HEK293 (cell line): Measurements from ENCODE around the gene SLC9A9.

Experiments used
- CTCF ChIA-PET: fragments of 350-600 bp; formaldehyde crosslinking; extraction: SDS; loops from one replicate; lab custom pipeline; 2021; ENCODE audit warnings: antibody characterized with exemption; lab: Yijun Ruan, JAX
- POLR2A ChIA-PET: fragments of 300-600 bp; formaldehyde crosslinking; extraction: SDS; loops from one replicate; lab custom pipeline; 2020; ENCODE audit warnings: antibody characterized with exemption, inconsistent platforms; lab: Yijun Ruan, JAX
- H3K27ac ChIP-seq: fragments of 200-500 bp; sonication (Bioruptor generic); 2 replicates; pipeline ENCODE4 v1.5.1; 2014; ENCODE audit warnings: low read depth, low read length, control low read depth, inconsistent platforms; ENCODE audit errors: extremely low read depth
- H3K36me3 ChIP-seq, 2 experiments: fragments of 200-500 bp in 1 of 2; sonication (Bioruptor generic) in 1 of 2; 1 replicate in 1 of 2; 2 replicates in 1 of 2; pipeline ENCODE4 v1.5.1; 2014 to 2017; ENCODE audit warnings: inconsistent platforms in 2 of 2, low read length in 2 of 2; ENCODE audit not compliant: control insufficient read depth in 2 of 2, insufficient read depth in 1 of 2
- H3K4me1 ChIP-seq: fragments of 200-500 bp; sonication (Bioruptor generic); 2 replicates; pipeline ENCODE4 v1.5.1; 2014; ENCODE audit warnings: mild to moderate bottlenecking, low read length, inconsistent platforms; ENCODE audit not compliant: control insufficient read depth, insufficient read depth
- H3K4me3 ChIP-seq: 2 replicates; pipeline ENCODE4 v1.5.1; 2011; ENCODE audit warnings: low read depth, mild to moderate bottlenecking, control low read depth, low read length, moderate library complexity
- H3K9me3 ChIP-seq: fragments of 200-500 bp; sonication (Bioruptor generic); 2 replicates; pipeline ENCODE4 v1.5.1; 2014; ENCODE audit warnings: low read depth, low read length, inconsistent platforms; ENCODE audit not compliant: control insufficient read depth, insufficient read depth
- HOXD13 ChIP-seq: sonication (generic); formaldehyde crosslinking; IDR thresholded peaks from 2 replicates; pipeline ENCODE4 v1.8.0; 2022; ENCODE audit warnings: missing genetic modification reagents, borderline replicate concordance
- KLF10 ChIP-seq: fragments of 450-650 bp; IDR thresholded peaks from 2 replicates; pipeline ENCODE4 v1.5.1; 2018; ENCODE audit warnings: missing biosample characterization, mild to moderate bottlenecking, missing genetic modification characterization
- RBAK ChIP-seq: fragments of 450-650 bp; formaldehyde crosslinking; IDR thresholded peaks from 2 replicates; pipeline ENCODE4 v1.5.1; 2016; ENCODE audit warnings: missing biosample characterization, missing genetic modification characterization
- SCRT2 ChIP-seq: fragments of 450-650 bp; formaldehyde crosslinking; IDR thresholded peaks from 2 replicates; pipeline ENCODE4 v1.5.1; 2016; ENCODE audit warnings: missing biosample characterization, missing genetic modification characterization
- SP7 ChIP-seq: fragments of 450-650 bp; formaldehyde crosslinking; IDR thresholded peaks from 2 replicates; pipeline ENCODE4 v1.5.1; 2016; ENCODE audit warnings: missing biosample characterization, missing genetic modification characterization
- ZBTB1 ChIP-seq: fragments of 450-650 bp; formaldehyde crosslinking; IDR thresholded peaks from 2 replicates; pipeline ENCODE4 v1.5.1; 2016; ENCODE audit warnings: missing biosample characterization, missing genetic modification characterization
- ZBTB17 ChIP-seq: fragments of 450-650 bp; formaldehyde crosslinking; IDR thresholded peaks from 2 replicates; pipeline ENCODE4 v1.5.1; 2016; ENCODE audit warnings: missing biosample characterization, missing genetic modification characterization
- ZFP69B ChIP-seq: fragments of 450-650 bp; formaldehyde crosslinking; IDR thresholded peaks from 2 replicates; pipeline ENCODE4 v1.5.1; 2016; ENCODE audit warnings: missing biosample characterization, missing genetic modification characterization
- ZIC2 ChIP-seq: fragments of 450-650 bp; formaldehyde crosslinking; IDR thresholded peaks from 2 replicates; pipeline ENCODE4 v1.5.1; 2016; ENCODE audit warnings: missing biosample characterization, missing genetic modification characterization
- ZNF112 ChIP-seq: fragments of 450-650 bp; formaldehyde crosslinking; IDR thresholded peaks from 2 replicates; pipeline ENCODE4 v1.5.0; 2017; ENCODE audit warnings: missing biosample characterization, missing genetic modification characterization
- ZNF140 ChIP-seq: fragments of 450-650 bp; formaldehyde crosslinking; IDR thresholded peaks from 2 replicates; pipeline ENCODE4 v1.5.1; 2016; ENCODE audit warnings: missing biosample characterization, missing genetic modification characterization
- ZNF155 ChIP-seq: fragments of 450-650 bp; formaldehyde crosslinking; IDR thresholded peaks from 2 replicates; pipeline ENCODE4 v1.5.1; 2016; ENCODE audit warnings: missing biosample characterization, missing genetic modification characterization
- ZNF202 ChIP-seq: fragments of 450-650 bp; formaldehyde crosslinking; IDR thresholded peaks from 2 replicates; pipeline ENCODE4 v1.5.1; 2016; ENCODE audit warnings: missing biosample characterization, missing genetic modification characterization, borderline replicate concordance
- ZNF266 ChIP-seq: fragments of 450-650 bp; formaldehyde crosslinking; IDR thresholded peaks from 2 replicates; pipeline ENCODE4 v1.5.1; 2016; ENCODE audit warnings: missing biosample characterization, missing genetic modification characterization, low read depth
- ZNF335 ChIP-seq: fragments of 450-650 bp; formaldehyde crosslinking; conservative IDR thresholded peaks from 2 replicates; pipeline ENCODE4 v1.5.1; 2016; ENCODE audit warnings: missing biosample characterization, missing genetic modification characterization
- ZNF354C ChIP-seq: fragments of 450-650 bp; formaldehyde crosslinking; IDR thresholded peaks from 2 replicates; pipeline ENCODE4 v1.5.1; 2016; ENCODE audit warnings: missing biosample characterization, missing genetic modification characterization, low read depth, borderline replicate concordance
- ZNF404 ChIP-seq: fragments of 450-650 bp; formaldehyde crosslinking; IDR thresholded peaks from 2 replicates; pipeline ENCODE4 v1.5.1; 2017; ENCODE audit warnings: missing biosample characterization, missing genetic modification characterization
- ZNF423 ChIP-seq: fragments of 450-650 bp; formaldehyde crosslinking; IDR thresholded peaks from 2 replicates; pipeline ENCODE4 v1.5.1; 2016; ENCODE audit warnings: missing biosample characterization, missing genetic modification characterization
- ZNF629 ChIP-seq: fragments of 450-650 bp; formaldehyde crosslinking; IDR thresholded peaks from 2 replicates; pipeline ENCODE4 v1.5.1; 2017; ENCODE audit warnings: missing biosample characterization, missing genetic modification characterization
- ZNF654 ChIP-seq: fragments of 450-650 bp; formaldehyde crosslinking; IDR thresholded peaks from 2 replicates; pipeline ENCODE4 v1.5.1; 2016; ENCODE audit warnings: low read depth, missing biosample characterization, missing genetic modification characterization
- ZNF677 ChIP-seq: fragments of 450-650 bp; IDR thresholded peaks from 2 replicates; pipeline ENCODE4 v1.5.0; 2018; ENCODE audit warnings: missing biosample characterization, mild to moderate bottlenecking, missing genetic modification characterization, moderate library complexity
- ZNF768 ChIP-seq: fragments of 450-650 bp; formaldehyde crosslinking; IDR thresholded peaks from 2 replicates; pipeline ENCODE4 v1.5.1; 2018; ENCODE audit warnings: missing biosample characterization, mild to moderate bottlenecking, missing genetic modification characterization
- ZNF792 ChIP-seq: fragments of 450-650 bp; formaldehyde crosslinking; IDR thresholded peaks from 2 replicates; pipeline ENCODE4 v1.5.1; 2016; ENCODE audit warnings: missing biosample characterization, missing genetic modification characterization
- TF ChIP-seq, protein P1 (sequence below): fragments of 450-650 bp; formaldehyde crosslinking; IDR thresholded peaks from 2 replicates; pipeline ENCODE4 v1.5.1; 2016; ENCODE audit warnings: missing biosample characterization, missing genetic modification characterization, low read depth
- TF ChIP-seq, protein P2 (sequence below): fragments of 450-650 bp; IDR thresholded peaks from 2 replicates; pipeline ENCODE4 v1.5.1; 2018; ENCODE audit warnings: missing biosample characterization, mild to moderate bottlenecking, missing genetic modification characterization
- TF ChIP-seq, protein P3 (sequence below): fragments of 450-650 bp; formaldehyde crosslinking; IDR thresholded peaks from 2 replicates; pipeline ENCODE4 v1.5.1; 2016; ENCODE audit warnings: missing biosample characterization, missing genetic modification characterization, low read depth
- TF ChIP-seq, protein P4 (sequence below): fragments of 450-650 bp; formaldehyde crosslinking; IDR thresholded peaks from 2 replicates; pipeline ENCODE4 v1.5.1; 2016; ENCODE audit warnings: missing biosample characterization, missing genetic modification characterization

SLC9A9 gene

DNA sequence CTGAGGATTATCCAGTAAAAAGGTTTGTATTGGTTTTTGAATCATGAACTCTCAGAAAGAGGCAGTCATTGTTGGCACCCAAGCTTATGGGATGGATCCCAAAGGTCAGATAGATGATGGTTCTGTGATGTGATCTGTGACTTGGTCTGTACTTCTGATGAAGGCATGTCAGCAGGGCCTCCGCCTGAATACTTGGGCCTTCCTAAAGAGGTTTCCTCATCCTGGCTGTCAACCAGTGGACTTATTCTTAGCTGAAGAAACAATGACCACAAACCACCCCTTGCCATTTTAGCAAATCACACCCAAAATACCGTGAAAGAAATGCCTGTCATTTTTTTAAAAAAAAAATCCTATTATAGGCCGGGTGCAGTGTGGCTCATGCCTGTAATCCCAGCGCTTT is 48.2 kb upstream of the SLC9A9 start (continued):
- TF ChIP-seq ZNF792 (tag by site-specific recombination) = no peak
- TF ChIP-seq, protein P1, sequence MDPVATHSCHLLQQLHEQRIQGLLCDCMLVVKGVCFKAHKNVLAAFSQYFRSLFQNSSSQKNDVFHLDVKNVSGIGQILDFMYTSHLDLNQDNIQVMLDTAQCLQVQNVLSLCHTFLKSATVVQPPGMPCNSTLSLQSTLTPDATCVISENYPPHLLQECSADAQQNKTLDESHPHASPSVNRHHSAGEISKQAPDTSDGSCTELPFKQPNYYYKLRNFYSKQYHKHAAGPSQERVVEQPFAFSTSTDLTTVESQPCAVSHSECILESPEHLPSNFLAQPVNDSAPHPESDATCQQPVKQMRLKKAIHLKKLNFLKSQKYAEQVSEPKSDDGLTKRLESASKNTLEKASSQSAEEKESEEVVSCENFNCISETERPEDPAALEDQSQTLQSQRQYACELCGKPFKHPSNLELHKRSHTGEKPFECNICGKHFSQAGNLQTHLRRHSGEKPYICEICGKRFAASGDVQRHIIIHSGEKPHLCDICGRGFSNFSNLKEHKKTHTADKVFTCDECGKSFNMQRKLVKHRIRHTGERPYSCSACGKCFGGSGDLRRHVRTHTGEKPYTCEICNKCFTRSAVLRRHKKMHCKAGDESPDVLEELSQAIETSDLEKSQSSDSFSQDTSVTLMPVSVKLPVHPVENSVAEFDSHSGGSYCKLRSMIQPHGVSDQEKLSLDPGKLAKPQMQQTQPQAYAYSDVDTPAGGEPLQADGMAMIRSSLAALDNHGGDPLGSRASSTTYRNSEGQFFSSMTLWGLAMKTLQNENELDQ (tag by site-specific recombination) = no peak
- TF ChIP-seq ZNF335 (tag by site-specific recombination) = no peak

DNA sequence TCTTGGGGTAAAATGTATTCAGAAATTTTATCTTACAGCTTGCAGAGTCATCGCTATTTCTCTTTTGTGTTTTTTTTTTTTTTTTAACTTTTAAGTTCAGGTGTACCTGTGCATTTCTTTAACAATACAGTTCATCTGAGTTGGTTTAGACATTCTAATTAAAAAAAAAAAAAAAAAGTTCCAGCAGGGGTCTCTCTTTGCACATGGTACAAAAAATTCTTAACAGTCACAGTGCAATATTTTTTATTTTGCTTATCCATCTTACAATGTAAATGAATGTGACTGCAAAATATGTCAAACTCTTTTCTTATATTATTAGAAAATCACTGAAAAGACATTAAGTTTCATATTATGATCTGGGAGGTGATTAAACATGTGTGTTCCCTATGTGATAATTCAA is 47.5 kb upstream of the SLC9A9 start:
- ChIA-PET POLR2A (no interaction called here), CTCF (interaction anchor here (0.6 to 1.3 kb wide), 10 partner anchors 8 to 876 kb away, joined by 3 to 6 read pairs (median 4); no protein-coding TSS in a partner anchor)
- Histone ChIP-seq H3K36me3 (no peaks in the 10 kb centered on the region), H3K4me1 (no peaks in the 10 kb centered on the region), H3K27ac (no peak overlapping the region), H3K4me3 (no peak overlapping the region), H3K9me3 (no peaks in the 10 kb centered on the region)
- TF ChIP-seq, protein P2, sequence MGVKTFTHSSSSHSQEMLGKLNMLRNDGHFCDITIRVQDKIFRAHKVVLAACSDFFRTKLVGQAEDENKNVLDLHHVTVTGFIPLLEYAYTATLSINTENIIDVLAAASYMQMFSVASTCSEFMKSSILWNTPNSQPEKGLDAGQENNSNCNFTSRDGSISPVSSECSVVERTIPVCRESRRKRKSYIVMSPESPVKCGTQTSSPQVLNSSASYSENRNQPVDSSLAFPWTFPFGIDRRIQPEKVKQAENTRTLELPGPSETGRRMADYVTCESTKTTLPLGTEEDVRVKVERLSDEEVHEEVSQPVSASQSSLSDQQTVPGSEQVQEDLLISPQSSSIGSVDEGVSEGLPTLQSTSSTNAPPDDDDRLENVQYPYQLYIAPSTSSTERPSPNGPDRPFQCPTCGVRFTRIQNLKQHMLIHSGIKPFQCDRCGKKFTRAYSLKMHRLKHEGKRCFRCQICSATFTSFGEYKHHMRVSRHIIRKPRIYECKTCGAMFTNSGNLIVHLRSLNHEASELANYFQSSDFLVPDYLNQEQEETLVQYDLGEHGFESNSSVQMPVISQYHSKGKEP (tag by site-specific recombination) = no peak
- TF ChIP-seq ZIC2 (tag by site-specific recombination) (no peak), ZNF202 (tag by site-specific recombination) (no peak), SCRT2 (tag by site-specific recombination) (no peak; the same call in none of the 2 replicates), ZNF654 (tag by site-specific recombination) (peak; percentile 51)

DNA sequence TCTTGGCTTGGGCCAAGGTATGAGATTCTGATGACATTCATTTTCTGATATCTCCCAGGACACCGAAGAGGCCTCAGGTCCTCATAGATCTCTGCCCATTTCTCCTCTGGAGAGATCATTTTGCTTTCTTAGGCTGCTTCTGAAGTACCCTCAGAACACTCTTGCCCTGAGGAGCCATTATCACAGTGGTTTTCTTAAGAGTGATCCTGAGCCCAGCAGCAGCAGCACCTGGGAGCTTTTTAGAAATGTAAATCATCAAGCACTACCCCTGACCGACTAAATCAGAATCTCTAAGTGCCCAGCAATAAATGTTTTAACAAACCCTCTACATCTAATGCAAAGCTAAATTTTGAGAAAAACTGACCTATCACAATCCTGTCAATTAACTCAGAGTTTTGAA is 40.6 kb upstream of the SLC9A9 start:
- CTCF ChIA-PET = no interaction called here
- no peak overlapping the region for H3K4me3 ChIP-seq
- no peaks in the 10 kb centered on the region for H3K9me3 ChIP-seq
- no peak overlapping the region for H3K27ac ChIP-seq
- TF ChIP-seq ZBTB1 (tag by site-specific recombination) (no peak), KLF10 (tag by site-specific recombination) (no peak), HOXD13 (CRISPR knock-in tag) (no peak), ZNF768 (no peak), ZNF404 (tag by site-specific recombination) (no peak), ZNF677 (no peak), RBAK (tag by site-specific recombination) (no peak), ZFP69B (no peak), ZNF140 (tag by site-specific recombination) (no peak)
- POLR2A ChIA-PET = no interaction called here
- H3K36me3 ChIP-seq = no peaks in the 10 kb centered on the region
- no peaks in the 10 kb centered on the region for H3K4me1 ChIP-seq

DNA sequence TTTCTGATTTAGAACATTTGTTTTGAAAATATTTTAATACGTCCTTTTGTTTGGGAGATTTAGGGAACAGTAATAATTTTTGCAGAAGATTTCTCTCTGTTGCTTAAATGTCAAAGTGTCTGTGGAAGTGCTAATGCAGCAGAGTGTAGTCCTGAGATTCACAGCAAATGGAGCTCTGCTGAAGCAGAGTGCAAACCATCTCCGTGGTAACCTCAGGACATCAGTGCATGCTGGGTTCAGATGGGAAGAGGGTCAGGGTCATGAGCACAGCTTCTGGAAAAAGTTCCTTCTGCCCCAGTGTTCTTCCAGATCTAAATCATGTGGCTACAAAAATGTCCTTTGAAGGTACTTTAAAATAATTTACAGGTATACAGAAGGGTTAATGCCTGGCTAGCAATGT is 39.9 kb upstream of the SLC9A9 start:
- ChIA-PET POLR2A (no interaction called here), CTCF (interaction anchor here (1.0 kb wide), 1 partner anchor 8 kb away, joined by 3 read pairs; no protein-coding TSS in a partner anchor)
- H3K27ac ChIP-seq = no peak overlapping the region
- H3K9me3 ChIP-seq = no peaks in the 10 kb centered on the region
- H3K4me1 ChIP-seq = no peaks in the 10 kb centered on the region
- no peaks in the 10 kb centered on the region for H3K36me3 ChIP-seq
- no peak overlapping the region for H3K4me3 ChIP-seq
- TF ChIP-seq, protein P3, sequence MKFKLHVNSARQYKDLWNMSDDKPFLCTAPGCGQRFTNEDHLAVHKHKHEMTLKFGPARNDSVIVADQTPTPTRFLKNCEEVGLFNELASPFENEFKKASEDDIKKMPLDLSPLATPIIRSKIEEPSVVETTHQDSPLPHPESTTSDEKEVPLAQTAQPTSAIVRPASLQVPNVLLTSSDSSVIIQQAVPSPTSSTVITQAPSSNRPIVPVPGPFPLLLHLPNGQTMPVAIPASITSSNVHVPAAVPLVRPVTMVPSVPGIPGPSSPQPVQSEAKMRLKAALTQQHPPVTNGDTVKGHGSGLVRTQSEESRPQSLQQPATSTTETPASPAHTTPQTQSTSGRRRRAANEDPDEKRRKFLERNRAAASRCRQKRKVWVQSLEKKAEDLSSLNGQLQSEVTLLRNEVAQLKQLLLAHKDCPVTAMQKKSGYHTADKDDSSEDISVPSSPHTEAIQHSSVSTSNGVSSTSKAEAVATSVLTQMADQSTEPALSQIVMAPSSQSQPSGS (tag by site-specific recombination) = no peak
- TF ChIP-seq ZNF354C (tag by site-specific recombination) = no peak
- no peak for TF ChIP-seq SP7
- TF ChIP-seq ZBTB17 (tag by site-specific recombination) = no peak
- no peak for TF ChIP-seq ZNF112 (tag by site-specific recombination)
- TF ChIP-seq ZNF266 (tag by site-specific recombination) = no peak
- TF ChIP-seq ZNF629 (tag by site-specific recombination) = no peak
- TF ChIP-seq ZNF202 (tag by site-specific recombination) = no peak
- no peak for TF ChIP-seq ZNF155 (tag by site-specific recombination)
- no peak for TF ChIP-seq ZNF423 (tag by site-specific recombination)
- TF ChIP-seq, protein P4, sequence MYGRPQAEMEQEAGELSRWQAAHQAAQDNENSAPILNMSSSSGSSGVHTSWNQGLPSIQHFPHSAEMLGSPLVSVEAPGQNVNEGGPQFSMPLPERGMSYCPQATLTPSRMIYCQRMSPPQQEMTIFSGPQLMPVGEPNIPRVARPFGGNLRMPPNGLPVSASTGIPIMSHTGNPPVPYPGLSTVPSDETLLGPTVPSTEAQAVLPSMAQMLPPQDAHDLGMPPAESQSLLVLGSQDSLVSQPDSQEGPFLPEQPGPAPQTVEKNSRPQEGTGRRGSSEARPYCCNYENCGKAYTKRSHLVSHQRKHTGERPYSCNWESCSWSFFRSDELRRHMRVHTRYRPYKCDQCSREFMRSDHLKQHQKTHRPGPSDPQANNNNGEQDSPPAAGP (tag by site-specific recombination) = no peak
